PC-9 (cell line): Measurements from ENCODE around the gene SHROOM3.

Experiments
- CTCF ChIP-seq: fragments of 200-600 bp; sonication (generic); conservative IDR thresholded peaks from 2 replicates; pipeline ENCODE4 v1.6.1; 2017; ENCODE audit warnings: mixed run types, antibody characterized with exemption, mild to moderate bottlenecking, moderate library complexity
- EZH2 ChIP-seq: fragments of 200-600 bp; sonication (generic); IDR thresholded peaks from 2 replicates; pipeline ENCODE4 v1.8.0; 2017; ENCODE audit warnings: antibody characterized with exemption, low read depth

- TF ChIP-seq CTCF, result no peak
- TF ChIP-seq EZH2, result no peak
Measured at GRCh38 chr4:76585272-76585671, 150.2 kb downstream of the SHROOM3 start.
